SK-N-SH (cell line): ENCODE data around the gene OR10K1. TPM values are rescaled to one million over a fixed set of nuclear protein-coding genes. Genes with fewer than 3 reads are reported as not detected.

ENCODE experiments used
- CTCF ChIA-PET: fragments of 300-600, 350-600 bp; formaldehyde crosslinking; extraction: SDS; loops from one replicate; lab custom pipeline; 2021; lab: Yijun Ruan, JAX
- POLR2A ChIA-PET: fragments of 350-600 bp; sonication (Branson Sonifier 250); formaldehyde crosslinking; extraction: SDS; loops from one replicate; lab custom pipeline; 2020; ENCODE audit warnings: antibody characterized with exemption, inconsistent platforms; lab: Yijun Ruan, JAX
- DNase-seq: peaks from one replicate; pipeline ENCODE4 v3.0.0; 2012
- H2AFZ ChIP-seq: fragments of 200-600 bp; sonication (generic); 2 replicates; pipeline ENCODE4 v1.8.1; 2016; ENCODE audit warnings: antibody characterized with exemption, mild to moderate bottlenecking, low read depth
- H3F3A ChIP-seq: fragments of 200-600 bp; sonication (generic); replicated peaks from 2 replicates; pipeline ENCODE3; 2016; ENCODE audit warnings: antibody characterized with exemption, mild to moderate bottlenecking; ENCODE audit not compliant: insufficient read depth
- H3K27ac ChIP-seq, 2 experiments: fragments of 200-500 bp in 1 of 2; fragments of 200-600 bp in 1 of 2; sonication (Bioruptor generic) in 1 of 2; sonication (generic), shearing (Covaris generic) in 1 of 2; 2 replicates each; pipeline versions ENCODE4 v1.5.1 to v1.6.1; 2014 to 2016; ENCODE audit warnings: low read depth in 2 of 2, inconsistent platforms in 1 of 2, low read length in 1 of 2, mild to moderate bottlenecking in 1 of 2, mixed read lengths in 1 of 2
- H3K27me3 ChIP-seq: fragments of 200-600 bp; sonication (generic), shearing (Covaris generic); 2 replicates; pipeline ENCODE4 v1.6.1; 2016; ENCODE audit warnings: mixed run types; ENCODE audit not compliant: insufficient read depth
- H3K36me3 ChIP-seq, 2 experiments: fragments of 200-500 bp in 1 of 2; fragments of 200-600 bp in 1 of 2; sonication (Bioruptor generic) in 1 of 2; sonication (generic) in 1 of 2; replicated peaks in 1 of 2; 2 replicates each; pipeline versions ENCODE3 to v1.5.1; 2014 to 2016; ENCODE audit warnings: low read length in 1 of 2, mild to moderate bottlenecking in 1 of 2; ENCODE audit not compliant: insufficient read depth in 2 of 2, control insufficient read depth in 1 of 2
- H3K4me1 ChIP-seq, 2 experiments: fragments of 200-500 bp in 1 of 2; fragments of 200-600 bp in 1 of 2; sonication (Bioruptor generic) in 1 of 2; sonication (generic), shearing (Covaris generic) in 1 of 2; 2 replicates each; pipeline versions ENCODE4 v1.5.1 to v1.6.1; 2014 to 2016; ENCODE audit warnings: low read depth in 1 of 2, low read length in 1 of 2, mixed run types in 1 of 2; ENCODE audit not compliant: insufficient read depth in 2 of 2, control insufficient read depth in 1 of 2
- H3K4me2 ChIP-seq: fragments of 200-600 bp; sonication (generic), shearing (Covaris generic); 2 replicates; pipeline ENCODE4 v1.6.1; 2017; ENCODE audit warnings: mixed run types
- H3K4me3 ChIP-seq, 2 experiments: fragments of 200-500 bp in 1 of 2; fragments of 200-600 bp in 1 of 2; sonication (Bioruptor generic) in 1 of 2; sonication (generic), shearing (Covaris generic) in 1 of 2; 2 replicates each; pipeline versions ENCODE4 v1.5.1 to v1.8.1; 2014 to 2016; ENCODE audit warnings: low read depth in 2 of 2, inconsistent platforms in 1 of 2, low read length in 1 of 2, mild to moderate bottlenecking in 1 of 2, mixed read lengths in 1 of 2, moderate library complexity in 1 of 2
- H3K79me2 ChIP-seq: fragments of 200-600 bp; sonication (generic); 2 replicates; pipeline ENCODE4 v1.8.1; 2017; ENCODE audit warnings: mild to moderate bottlenecking; ENCODE audit not compliant: insufficient read depth
- H3K9ac ChIP-seq: fragments of 200-600 bp; sonication (generic); 2 replicates; pipeline ENCODE4 v1.6.1; 2017; ENCODE audit warnings: mixed run types
- H3K9me2 ChIP-seq: fragments of 200-600 bp; sonication (generic); 2 replicates; pipeline ENCODE4 v1.6.1; 2017; ENCODE audit warnings: mixed run types
- H3K9me3 ChIP-seq: fragments of 200-600 bp; sonication (generic); 2 replicates; pipeline ENCODE4 v1.6.1; 2017; ENCODE audit warnings: mixed run types, mild to moderate bottlenecking, moderate library complexity
- H4K20me1 ChIP-seq: fragments of 200-600 bp; sonication (generic); 2 replicates; pipeline ENCODE4 v1.6.1; 2017; ENCODE audit warnings: mild to moderate bottlenecking, mixed run types; ENCODE audit not compliant: insufficient read depth
- CTCF ChIP-seq: fragments of 200-600 bp; sonication (generic); IDR thresholded peaks from 2 replicates; pipeline ENCODE4 v1.6.1; 2017; ENCODE audit warnings: antibody characterized with exemption, mild to moderate bottlenecking, moderate library complexity
- EP300 ChIP-seq, 2 experiments: IDR thresholded peaks; 2 replicates each; pipeline versions ENCODE4 v1.4.0 to v1.6.1; 2012; ENCODE audit warnings: borderline replicate concordance in 1 of 2, low read depth in 1 of 2, low read length in 1 of 2
- FOXM1 ChIP-seq: IDR thresholded peaks from 2 replicates; pipeline ENCODE4 v1.4.0; 2012; ENCODE audit warnings: low read depth, mild to moderate bottlenecking
- JUND ChIP-seq: IDR thresholded peaks from 2 replicates; pipeline ENCODE4 v1.4.0; 2012
- MEF2A ChIP-seq: IDR thresholded peaks from 2 replicates; pipeline ENCODE4 v1.4.0; 2012; ENCODE audit warnings: low read depth, borderline replicate concordance
- PBX3 ChIP-seq: IDR thresholded peaks from 2 replicates; pipeline ENCODE4; 2012
- POLR2AphosphoS5 ChIP-seq: IDR thresholded peaks from 2 replicates; pipeline ENCODE4 v1.6.1; 2012; ENCODE audit warnings: low read depth, low read length
- RAD21 ChIP-seq: IDR thresholded peaks from 2 replicates; pipeline ENCODE4 v1.6.1; 2012; ENCODE audit warnings: mild to moderate bottlenecking, low read length
- RCOR1 ChIP-seq: fragments of 150-350 bp; IDR thresholded peaks from 2 replicates; pipeline ENCODE4 v1.6.1; 2017; ENCODE audit warnings: antibody characterized with exemption, low read length
- RFX5 ChIP-seq: IDR thresholded peaks from 2 replicates; pipeline ENCODE4 v1.6.1; 2012; ENCODE audit warnings: mild to moderate bottlenecking, improper control_type of control experiment, low read length
- RXRA ChIP-seq: IDR thresholded peaks from 2 replicates; pipeline ENCODE4 v1.4.0; 2012; ENCODE audit warnings: low read depth, mild to moderate bottlenecking, borderline replicate concordance
- SMC3 ChIP-seq: IDR thresholded peaks from 2 replicates; pipeline ENCODE4 v1.6.1; 2012; ENCODE audit warnings: low read depth, low read length, improper control_type of control experiment
- TCF12 ChIP-seq: IDR thresholded peaks from 2 replicates; pipeline ENCODE4 v1.4.0; 2012
- TEAD4 ChIP-seq: IDR thresholded peaks from 2 replicates; pipeline ENCODE4 v1.4.0; 2012; ENCODE audit warnings: mild to moderate bottlenecking, borderline replicate concordance; ENCODE audit not compliant: insufficient read depth
- USF2 ChIP-seq: fragments of 150-350 bp; IDR thresholded peaks from 2 replicates; pipeline ENCODE4 v1.6.1; 2017; ENCODE audit warnings: antibody characterized with exemption, low read length, low read depth, borderline replicate concordance
- YY1 ChIP-seq: IDR thresholded peaks from 2 replicates; pipeline ENCODE4 v1.4.0; 2012; ENCODE audit warnings: low read depth, mild to moderate bottlenecking
- ZBTB33 ChIP-seq: IDR thresholded peaks from 2 replicates; pipeline ENCODE4 v1.4.0; 2012; ENCODE audit warnings: low read depth, borderline replicate concordance
- polyA plus RNA-seq, 3 experiments: library from polyadenylated mRNA; depleted of rRNA; stranded (reverse); fragments of >200 nt; gene quantifications; 2 replicates each; pipeline ENCODE4 v1.2.3, GENCODE V29; 2012
- TF ChIP-seq, protein P1 (sequence below): IDR thresholded peaks from 2 replicates; pipeline ENCODE4 v1.4.0; 2012; ENCODE audit warnings: low read depth

Gene OR10K1
- polyA plus RNA-seq, 1 of the 3 experiments (the other 2 are of a cell fraction), result not detected

GRCh38 chr1:158457246-158457645, 4.4 kb upstream of the OR10K1 start:
- Histone ChIP-seq H3K4me3 (no peak overlapping the region), H3K9me3 (no peaks in the 10 kb centered on the region), H3K27ac (no peak overlapping the region), H3K4me2 (no peak overlapping the region), H3F3A (no peaks in the 10 kb centered on the region), H3K9me2 (no peaks in the 10 kb centered on the region), H3K4me1 (no peaks in the 10 kb centered on the region), H3K27me3 (no peaks in the 10 kb centered on the region), H2AFZ (no peak overlapping the region)
- ChIA-PET POLR2A (no interaction called here), CTCF (no interaction called here)
- DNase-seq, result no peak
- TF ChIP-seq RFX5 (no peak), MEF2A (no peak), TCF12 (no peak), RXRA (no peak), RCOR1 (no peak), RAD21 (no peak), FOXM1 (no peak), TEAD4 (no peak), JUND (no peak), SMC3 (no peak), CTCF (no peak), PBX3 (no peak), USF2 (no peak), YY1 (no peak), POLR2AphosphoS5 (no peak), ZBTB33 (no peak), EP300 (IDR thresholded peaks at IDR 0.05; ENCODE audit: borderline replicate concordance in 1 of 2, low read depth in 1 of 2, low read length in 1 of 2) (no peak)
- TF ChIP-seq, protein P1, sequence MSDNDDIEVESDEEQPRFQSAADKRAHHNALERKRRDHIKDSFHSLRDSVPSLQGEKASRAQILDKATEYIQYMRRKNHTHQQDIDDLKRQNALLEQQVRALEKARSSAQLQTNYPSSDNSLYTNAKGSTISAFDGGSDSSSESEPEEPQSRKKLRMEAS, result no peak
- TF ChIP-seq, all 33 proteins: peak for 0
- no peaks in the 10 kb centered on the region for H4K20me1 ChIP-seq
- H3K79me2 ChIP-seq, result no peaks in the 10 kb centered on the region
- H3K9ac ChIP-seq, result no peak overlapping the region
- H3K36me3 ChIP-seq, result no peaks in the 10 kb centered on the region
